DND-41 (cell line): ENCODE measurements around the gene BCAN.
A peak's percentile ranks its signal among the peaks of the same experiment; 100 is the strongest.

ENCODE experiments used
- ATAC-seq: fragments of 200-7000 bp; cut with Tn5 transposase; 3 replicates; pipeline ENCODE4 v1.9.1; 2021; ENCODE audit warnings: low read depth; ENCODE audit not compliant: insufficient read depth
- DNase-seq: peaks from one replicate; pipeline ENCODE4 v3.0.0-alpha.2; 2020
- H2AFZ ChIP-seq: 2 replicates; pipeline ENCODE4 v1.6.0; 2012; ENCODE audit warnings: low read depth, low read length
- H3K27ac ChIP-seq: 2 replicates; pipeline ENCODE4 v1.5.1; 2012; ENCODE audit warnings: low read length, inconsistent platforms
- H3K27me3 ChIP-seq: fragments of 200-600 bp; sonication (generic); 2 replicates; pipeline ENCODE4 v1.6.0; 2012; ENCODE audit warnings: low read length, mild to moderate bottlenecking, inconsistent platforms; ENCODE audit not compliant: insufficient read depth, poor library complexity
- H3K36me3 ChIP-seq: 2 replicates; pipeline ENCODE4 v1.5.1; 2012; ENCODE audit warnings: low read length, inconsistent platforms; ENCODE audit not compliant: insufficient read depth
- H3K4me1 ChIP-seq: 2 replicates; pipeline ENCODE4 v1.5.1; 2012; ENCODE audit warnings: mild to moderate bottlenecking, low read length; ENCODE audit not compliant: insufficient read depth
- H3K4me2 ChIP-seq: 2 replicates; pipeline ENCODE4 v1.6.0; 2012; ENCODE audit warnings: mild to moderate bottlenecking, moderate library complexity, low read length, inconsistent platforms; ENCODE audit not compliant: insufficient read depth
- H3K4me3 ChIP-seq, 2 experiments: fragments of 200-600 bp in 1 of 2; shearing (Covaris generic) in 1 of 2; 2 replicates each; pipeline ENCODE4 v1.5.1; 2012 to 2016; ENCODE audit warnings: inconsistent platforms in 2 of 2, low read length in 2 of 2, mild to moderate bottlenecking in 2 of 2, low read depth in 1 of 2, moderate library complexity in 1 of 2
- H3K79me2 ChIP-seq: 2 replicates; pipeline ENCODE4 v1.6.0; 2012; ENCODE audit warnings: low read length, inconsistent platforms; ENCODE audit not compliant: insufficient read depth
- H3K9ac ChIP-seq: 2 replicates; pipeline ENCODE4 v1.6.0; 2012; ENCODE audit warnings: low read depth, mild to moderate bottlenecking, inconsistent platforms, low read length, moderate library complexity
- H3K9me3 ChIP-seq: 2 replicates; pipeline ENCODE4 v1.5.1; 2012; ENCODE audit warnings: low read length, moderate library complexity, mild to moderate bottlenecking, inconsistent platforms; ENCODE audit not compliant: insufficient read depth, severe bottlenecking
- H4K20me1 ChIP-seq: 2 replicates; pipeline ENCODE4 v1.6.0; 2012; ENCODE audit warnings: low read length; ENCODE audit not compliant: insufficient read depth
- CTCF ChIP-seq: IDR thresholded peaks from 2 replicates; pipeline ENCODE4 v1.5.1; 2012; ENCODE audit warnings: borderline replicate concordance, low read length, moderate library complexity, mild to moderate bottlenecking; ENCODE audit not compliant: poor library complexity, severe bottlenecking; ENCODE audit errors: extremely low read depth
- EZH2 ChIP-seq: IDR thresholded peaks from 3 replicates; pipeline ENCODE4 v1.6.1; 2012; ENCODE audit warnings: borderline replicate concordance, low read depth, mild to moderate bottlenecking, moderate library complexity, low read length, inconsistent platforms; ENCODE audit not compliant: severe bottlenecking

Gene BCAN

GRCh38 chr1:156652131-156652991 is 10.4 kb downstream of the BCAN start:
- Histone ChIP-seq H3K27ac (no peak overlapping the region), H3K27me3 (peaks cover 4% of the 10 kb centered on the region), H3K4me2 (no peak overlapping the region), H4K20me1 (peaks cover 21% of the 10 kb centered on the region; the same call in 1 of the 2 replicates), H3K79me2 (no peaks in the 10 kb centered on the region), H3K4me1 (peaks cover 4% of the 10 kb centered on the region), H3K4me3 (no peak overlapping the region), H2AFZ (no peak overlapping the region), H3K9ac (no peak overlapping the region), H3K9me3 (no peaks in the 10 kb centered on the region), H3K36me3 (no peaks in the 10 kb centered on the region)
- TF ChIP-seq EZH2 = no peak
- no peak for TF ChIP-seq CTCF
- ATAC-seq = peak; percentile 71
- peak; percentile 64 for DNase-seq

GRCh38 chr1:156652992-156653355 is 11.1 kb downstream of the BCAN start:
- Histone ChIP-seq H2AFZ (no peak overlapping the region), H3K9ac (no peak overlapping the region), H3K4me2 (no peak overlapping the region), H3K4me1 (peaks cover 8% of the 10 kb centered on the region), H3K27me3 (peaks cover 4% of the 10 kb centered on the region), H4K20me1 (peaks cover 22% of the 10 kb centered on the region; the same call in 1 of the 2 replicates), H3K4me3 (no peak overlapping the region), H3K27ac (no peak overlapping the region), H3K9me3 (no peaks in the 10 kb centered on the region), H3K79me2 (no peaks in the 10 kb centered on the region), H3K36me3 (no peaks in the 10 kb centered on the region)
- no peak for TF ChIP-seq CTCF
- TF ChIP-seq EZH2 = no peak
- ATAC-seq (no peak), DNase-seq (no peak)

- peaks cover 22% of the 10 kb centered on the region; the same call in 1 of the 2 replicates for H4K20me1 ChIP-seq
- TF ChIP-seq EZH2 = no peak
- TF ChIP-seq CTCF = no peak
- H3K4me2 ChIP-seq = no peak overlapping the region
- no peak overlapping the region for H2AFZ ChIP-seq
- no peak overlapping the region for H3K4me3 ChIP-seq
- no peaks in the 10 kb centered on the region for H3K36me3 ChIP-seq
- DNase-seq (no peak), ATAC-seq (no peak)
- no peak overlapping the region for H3K27ac ChIP-seq
- H3K9me3 ChIP-seq = no peaks in the 10 kb centered on the region
- peaks cover 11% of the 10 kb centered on the region for H3K4me1 ChIP-seq
- no peak overlapping the region for H3K9ac ChIP-seq
- H3K27me3 ChIP-seq = peaks cover 4% of the 10 kb centered on the region
- no peaks in the 10 kb centered on the region for H3K79me2 ChIP-seq
These were observed 12.8 kb downstream of the BCAN start for GRCh38 chr1:156654700-156655099.
